ENCODE data around the gene SMIM3.

GRCh38 chr5:150804388-150804787 is 25.8 kb downstream of the SMIM3 start:
- TF ChIP-seq BACH2 (CRISPR knock-in tag; IDR thresholded peaks at IDR 0.05; ENCODE audit: borderline replicate concordance), result no peak
- no peak for TF ChIP-seq ZNF70 (CRISPR knock-in tag; IDR thresholded peaks at IDR 0.05)
- no peak for TF ChIP-seq ARNTL (CRISPR knock-in tag; IDR thresholded peaks at IDR 0.05; ENCODE audit: borderline replicate concordance, low read depth)
- no peak for TF ChIP-seq ZFP30 (CRISPR knock-in tag; IDR thresholded peaks at IDR 0.05)
- TF ChIP-seq OSR1 (CRISPR knock-in tag; IDR thresholded peaks at IDR 0.05), result no peak
- no peak for TF ChIP-seq TSHZ2 (CRISPR knock-in tag; IDR thresholded peaks at IDR 0.05)
- no peak for TF ChIP-seq CSRNP3 (CRISPR knock-in tag; IDR thresholded peaks at IDR 0.05)
- no peak for TF ChIP-seq RARB (CRISPR knock-in tag; IDR thresholded peaks at IDR 0.05)
